ENCODE measurements around the gene VIPR2. TPM values are rescaled to one million over a fixed set of nuclear protein-coding genes. Genes with fewer than 3 reads are reported as not detected.
"Not testable (repeated sequence)": the region's sequence is repeated elsewhere in the genome, so short reads cannot be mapped to it uniquely, and the experiment has no call there.

The VIPR2 gene
- total and polyA plus RNA-seq, 9 donors = 6.7 to 11.3 (median 8.6) TPM

GRCh38 chr7:159141167-159141566 lies 3.5 kb downstream of the VIPR2 start:
- no peak for DNase-seq
- no peak overlapping the region for H3K27ac ChIP-seq (ENCODE audit: low read length)

GRCh38 chr7:159140170-159140910 lies 4.3 kb downstream of the VIPR2 start:
- DNase-seq = no peak
- WGBS (ENCODE audit: insufficient coverage) = 91% methylated on average over 17 of the region's 23 CpGs

More at GRCh38 chr7:159141167-159141566, 3.5 kb downstream of the VIPR2 start:
- no peak overlapping the region for H3K4me3 ChIP-seq (ENCODE audit: low read length)
- peaks cover 24% of the 10 kb centered on the region for H3K27me3 ChIP-seq (ENCODE audit: control insufficient read depth, insufficient read depth, low read length)
- peaks cover 18% of the 10 kb centered on the region for H3K4me1 ChIP-seq (ENCODE audit: control insufficient read depth, insufficient read depth, low read length)
- H3K36me3 ChIP-seq (ENCODE audit: control insufficient read depth, insufficient read depth, low read length) = peaks cover 16% of the 10 kb centered on the region
- H3K9me3 ChIP-seq (replicated peaks; ENCODE audit: control insufficient read depth, low read depth, low read length) = no peaks in the 10 kb centered on the region
- WGBS (ENCODE audit: insufficient coverage) = 82% methylated on average over 9 of the region's 14 CpGs

GRCh38 chr7:159139639-159140038 lies 5.0 kb downstream of the VIPR2 start:
- Histone ChIP-seq H3K4me1 (ENCODE audit: control insufficient read depth, insufficient read depth, low read length) (peaks cover 15% of the 10 kb centered on the region), H3K4me3 (ENCODE audit: low read length) (no peak overlapping the region), H3K27me3 (ENCODE audit: control insufficient read depth, insufficient read depth, low read length) (peaks cover 19% of the 10 kb centered on the region), H3K27ac (ENCODE audit: low read length) (no peak overlapping the region), H3K9me3 (replicated peaks; ENCODE audit: control insufficient read depth, low read depth, low read length) (no peaks in the 10 kb centered on the region), H3K36me3 (ENCODE audit: control insufficient read depth, insufficient read depth, low read length) (peaks cover 16% of the 10 kb centered on the region)
- WGBS (ENCODE audit: insufficient coverage) = 88% methylated on average over 3 of the region's 10 CpGs
- no peak for DNase-seq

More at GRCh38 chr7:159140170-159140910, 4.3 kb downstream of the VIPR2 start:
- H3K36me3 ChIP-seq (ENCODE audit: control insufficient read depth, insufficient read depth, low read length) = peaks cover 16% of the 10 kb centered on the region
- no peaks in the 10 kb centered on the region for H3K9me3 ChIP-seq (replicated peaks; ENCODE audit: control insufficient read depth, low read depth, low read length)
- H3K4me1 ChIP-seq (ENCODE audit: control insufficient read depth, insufficient read depth, low read length) = peaks cover 18% of the 10 kb centered on the region
- no peak overlapping the region for H3K4me3 ChIP-seq (ENCODE audit: low read length)
- H3K27me3 ChIP-seq (ENCODE audit: control insufficient read depth, insufficient read depth, low read length) = peaks cover 23% of the 10 kb centered on the region
- H3K27ac ChIP-seq (ENCODE audit: low read length) = no peak overlapping the region

DNA sequence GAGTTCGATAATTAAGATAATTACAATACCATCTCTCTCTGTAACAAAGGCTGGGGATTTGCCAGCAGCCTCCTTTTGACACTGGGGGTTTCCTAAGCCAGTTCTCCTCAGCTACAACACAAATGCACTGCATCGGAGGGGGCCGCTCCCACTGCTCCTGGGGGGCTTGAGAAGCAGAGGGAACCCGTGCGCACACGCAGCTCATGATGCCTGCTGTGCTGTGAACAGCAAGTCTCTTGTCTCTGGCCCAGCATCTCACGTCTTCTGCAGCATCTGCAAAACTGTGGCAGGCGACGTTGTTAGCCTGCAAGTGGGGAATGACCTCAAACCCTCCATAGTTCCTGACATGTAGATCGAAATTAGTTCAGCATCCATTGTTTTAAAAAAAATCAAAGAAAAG lies 5.5 kb downstream of the VIPR2 start:
- no peak for DNase-seq
- Histone ChIP-seq H3K27ac (ENCODE audit: low read length) (no peak overlapping the region), H3K9me3 (replicated peaks; ENCODE audit: control insufficient read depth, low read depth, low read length) (no peaks in the 10 kb centered on the region), H3K4me3 (ENCODE audit: low read length) (no peak overlapping the region), H3K27me3 (ENCODE audit: control insufficient read depth, insufficient read depth, low read length) (peaks cover 17% of the 10 kb centered on the region), H3K4me1 (ENCODE audit: control insufficient read depth, insufficient read depth, low read length) (peaks cover 15% of the 10 kb centered on the region), H3K36me3 (ENCODE audit: control insufficient read depth, insufficient read depth, low read length) (peaks cover 16% of the 10 kb centered on the region)
- WGBS (ENCODE audit: insufficient coverage) = 89% methylated on average over 9 of the region's 10 CpGs

DNA sequence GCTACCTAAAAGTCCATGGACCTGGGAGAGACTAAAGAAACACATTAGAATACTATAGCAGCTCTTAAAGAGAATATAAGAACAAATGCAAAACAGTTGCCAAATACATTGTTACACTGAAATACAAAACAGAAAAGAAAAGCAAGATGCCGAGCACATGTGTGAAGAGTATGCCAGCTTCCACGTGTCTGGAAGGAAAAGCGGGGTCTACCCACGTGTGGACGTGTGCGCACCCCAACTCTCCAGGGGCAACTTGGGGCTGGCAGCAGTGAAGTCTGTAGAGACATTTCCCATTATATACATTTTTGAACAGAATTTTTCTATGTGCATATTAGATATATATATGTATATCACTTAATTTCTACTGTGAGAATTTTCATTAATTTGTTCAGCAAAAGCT lies 6.2 kb downstream of the VIPR2 start:
- no peak for DNase-seq
- Histone ChIP-seq H3K27ac (ENCODE audit: low read length) (no peak overlapping the region), H3K4me3 (ENCODE audit: low read length) (no peak overlapping the region), H3K36me3 (ENCODE audit: control insufficient read depth, insufficient read depth, low read length) (peaks cover 16% of the 10 kb centered on the region), H3K27me3 (ENCODE audit: control insufficient read depth, insufficient read depth, low read length) (peaks cover 10% of the 10 kb centered on the region), H3K9me3 (replicated peaks; ENCODE audit: control insufficient read depth, low read depth, low read length) (no peaks in the 10 kb centered on the region), H3K4me1 (ENCODE audit: control insufficient read depth, insufficient read depth, low read length) (peaks cover 13% of the 10 kb centered on the region)
- no CpG with 5 or more reads among the region's 6 CpGs for WGBS (ENCODE audit: insufficient coverage)

GRCh38 chr7:159137906-159138305 lies 6.8 kb downstream of the VIPR2 start:
- 77% methylated on average over 8 of the region's 11 CpGs for WGBS (ENCODE audit: insufficient coverage)
- peaks cover 4% of the 10 kb centered on the region for H3K27me3 ChIP-seq (ENCODE audit: control insufficient read depth, insufficient read depth, low read length)
- no peak overlapping the region for H3K4me3 ChIP-seq (ENCODE audit: low read length)
- H3K36me3 ChIP-seq (ENCODE audit: control insufficient read depth, insufficient read depth, low read length) = peaks cover 16% of the 10 kb centered on the region
- no peak for DNase-seq
- H3K9me3 ChIP-seq (replicated peaks; ENCODE audit: control insufficient read depth, low read depth, low read length) = no peaks in the 10 kb centered on the region
- H3K4me1 ChIP-seq (ENCODE audit: control insufficient read depth, insufficient read depth, low read length) = peaks cover 11% of the 10 kb centered on the region
- H3K27ac ChIP-seq (ENCODE audit: low read length) = no peak overlapping the region

DNA sequence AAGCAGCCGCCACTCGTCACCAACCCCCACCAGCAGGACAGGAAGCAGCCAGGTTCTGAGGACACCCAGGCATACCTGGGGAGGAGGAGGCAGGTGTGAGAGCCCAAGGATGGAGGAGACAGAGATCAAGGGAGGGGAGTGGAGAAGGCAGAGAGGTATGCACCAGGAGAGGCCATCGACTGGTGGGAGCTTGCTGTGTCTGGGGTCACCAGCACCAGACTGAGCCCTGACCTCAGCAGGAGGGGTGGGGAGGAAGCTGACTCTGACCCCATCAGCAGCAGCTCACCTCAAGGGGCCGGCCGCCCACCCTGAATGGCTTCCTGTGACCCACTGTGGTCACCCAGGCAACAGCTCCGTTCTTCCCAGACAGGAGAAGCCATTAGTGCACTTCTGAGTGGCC lies 7.8 kb downstream of the VIPR2 start:
- DNase-seq = no peak
- peaks cover 16% of the 10 kb centered on the region for H3K36me3 ChIP-seq (ENCODE audit: control insufficient read depth, insufficient read depth, low read length)
- H3K9me3 ChIP-seq (replicated peaks; ENCODE audit: control insufficient read depth, low read depth, low read length) = no peaks in the 10 kb centered on the region
- 67% methylated on average over 1 of the region's 6 CpGs for WGBS (ENCODE audit: insufficient coverage)
- H3K4me1 ChIP-seq (ENCODE audit: control insufficient read depth, insufficient read depth, low read length) = peaks cover 6% of the 10 kb centered on the region
- H3K27me3 ChIP-seq (ENCODE audit: control insufficient read depth, insufficient read depth, low read length) = peaks cover 2% of the 10 kb centered on the region
- no peak overlapping the region for H3K4me3 ChIP-seq (ENCODE audit: low read length)
- no peak overlapping the region for H3K27ac ChIP-seq (ENCODE audit: low read length)

DNA sequence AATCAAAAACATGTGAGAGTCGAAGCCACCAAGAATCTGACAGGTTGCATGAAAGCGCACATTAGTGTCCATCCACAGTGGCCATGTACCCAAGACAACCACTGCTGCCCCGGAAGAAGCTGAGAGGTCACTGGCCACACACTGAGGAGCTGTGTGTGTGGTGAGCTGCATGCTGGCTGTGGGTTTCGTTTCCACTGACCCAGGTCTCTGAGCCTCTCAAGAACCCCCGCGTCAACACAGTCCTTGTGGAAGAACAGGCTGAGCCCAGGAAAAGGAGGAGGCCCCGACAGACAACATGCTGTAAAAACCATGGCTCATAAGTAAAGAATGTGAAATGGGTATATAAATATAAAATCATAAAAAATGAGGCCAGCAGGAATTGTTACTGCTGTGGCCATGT lies 8.2 kb downstream of the VIPR2 start:
- Histone ChIP-seq H3K36me3 (ENCODE audit: control insufficient read depth, insufficient read depth, low read length) (peaks cover 16% of the 10 kb centered on the region), H3K9me3 (replicated peaks; ENCODE audit: control insufficient read depth, low read depth, low read length) (no peaks in the 10 kb centered on the region), H3K4me3 (ENCODE audit: low read length) (no peak overlapping the region), H3K27ac (ENCODE audit: low read length) (no peak overlapping the region), H3K4me1 (ENCODE audit: control insufficient read depth, insufficient read depth, low read length) (peaks cover 5% of the 10 kb centered on the region), H3K27me3 (ENCODE audit: control insufficient read depth, insufficient read depth, low read length) (peaks cover 2% of the 10 kb centered on the region)
- DNase-seq = no peak
- 93% methylated on average over 3 of the region's 7 CpGs for WGBS (ENCODE audit: insufficient coverage)

GRCh38 chr7:159136013-159136412 lies 8.7 kb downstream of the VIPR2 start:
- H3K9me3 ChIP-seq (replicated peaks; ENCODE audit: control insufficient read depth, low read depth, low read length) = no peaks in the 10 kb centered on the region
- WGBS (ENCODE audit: insufficient coverage) = 83% methylated on average over 2 of the region's 8 CpGs
- no peak for DNase-seq
- peaks cover under 1% of the 10 kb centered on the region for H3K4me1 ChIP-seq (ENCODE audit: control insufficient read depth, insufficient read depth, low read length)
- H3K4me3 ChIP-seq (ENCODE audit: low read length) = no peak overlapping the region
- H3K36me3 ChIP-seq (ENCODE audit: control insufficient read depth, insufficient read depth, low read length) = peaks cover 16% of the 10 kb centered on the region
- no peak overlapping the region for H3K27ac ChIP-seq (ENCODE audit: low read length)
- peaks cover 2% of the 10 kb centered on the region for H3K27me3 ChIP-seq (ENCODE audit: control insufficient read depth, insufficient read depth, low read length)

GRCh38 chr7:159132670-159133443 lies 11.8 kb downstream of the VIPR2 start:
- H3K36me3 ChIP-seq (ENCODE audit: control insufficient read depth, insufficient read depth, low read length); H3K9me3 ChIP-seq (replicated peaks; ENCODE audit: control insufficient read depth, low read depth, low read length); H3K4me1 ChIP-seq (ENCODE audit: control insufficient read depth, insufficient read depth, low read length); H3K4me3 ChIP-seq (ENCODE audit: low read length); H3K27me3 ChIP-seq (ENCODE audit: control insufficient read depth, insufficient read depth, low read length): not testable (repeated sequence)
- H3K27ac ChIP-seq (ENCODE audit: low read length) = peak overlapping the region; percentile 31
- 85% methylated on average over 8 of the region's 14 CpGs for WGBS (ENCODE audit: insufficient coverage)
- peak; percentile 61 for DNase-seq

Measured in muscle of leg (tissue), 11 donors.